ENCODE measurements around the gene TUBG1.

Gene TUBG1

GRCh38 chr17:42609182-42609813 is at the start of gene TUBG1, which contains the start of gene RETREG3:
Gene TUBG1, plus strand, starts transcription at chr17:42609683. Its CDS starts 55 bp downstream, at chr17:42609738.
Gene RETREG3, minus strand, starts transcription at chr17:42609374. Its CDS starts 50 bp downstream, at chr17:42609324.
- DNase-seq, result peak; percentile 100

DNA sequence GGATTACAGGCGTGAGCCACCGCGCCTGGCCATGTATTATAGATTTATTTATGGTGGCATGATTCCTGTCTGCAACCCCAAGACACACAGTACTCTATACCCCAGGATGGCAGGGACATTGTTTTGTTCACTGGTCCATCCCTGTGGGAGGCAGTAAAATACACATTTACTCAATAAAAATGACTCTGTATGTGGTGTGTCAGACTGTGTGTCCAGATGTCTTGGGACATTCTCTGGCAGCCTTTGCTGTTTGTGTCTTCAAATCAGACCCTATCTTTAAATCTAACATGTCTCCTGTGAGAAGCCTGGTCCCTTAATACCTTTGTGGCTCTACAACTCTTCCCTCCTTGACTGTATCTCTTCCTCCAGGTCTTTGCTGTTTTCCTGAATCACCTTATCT is 49.2 kb upstream of the TUBG1 start:
- DNase-seq, result no peak

GRCh38 chr17:42561897-42562387 is 47.5 kb upstream of the TUBG1 start, which contains the start of gene COASY:
Gene COASY, plus strand, starts transcription at chr17:42562148. Its CDS starts 475 bp downstream, at chr17:42562623.
- DNase-seq, result peak; percentile 96

DNA sequence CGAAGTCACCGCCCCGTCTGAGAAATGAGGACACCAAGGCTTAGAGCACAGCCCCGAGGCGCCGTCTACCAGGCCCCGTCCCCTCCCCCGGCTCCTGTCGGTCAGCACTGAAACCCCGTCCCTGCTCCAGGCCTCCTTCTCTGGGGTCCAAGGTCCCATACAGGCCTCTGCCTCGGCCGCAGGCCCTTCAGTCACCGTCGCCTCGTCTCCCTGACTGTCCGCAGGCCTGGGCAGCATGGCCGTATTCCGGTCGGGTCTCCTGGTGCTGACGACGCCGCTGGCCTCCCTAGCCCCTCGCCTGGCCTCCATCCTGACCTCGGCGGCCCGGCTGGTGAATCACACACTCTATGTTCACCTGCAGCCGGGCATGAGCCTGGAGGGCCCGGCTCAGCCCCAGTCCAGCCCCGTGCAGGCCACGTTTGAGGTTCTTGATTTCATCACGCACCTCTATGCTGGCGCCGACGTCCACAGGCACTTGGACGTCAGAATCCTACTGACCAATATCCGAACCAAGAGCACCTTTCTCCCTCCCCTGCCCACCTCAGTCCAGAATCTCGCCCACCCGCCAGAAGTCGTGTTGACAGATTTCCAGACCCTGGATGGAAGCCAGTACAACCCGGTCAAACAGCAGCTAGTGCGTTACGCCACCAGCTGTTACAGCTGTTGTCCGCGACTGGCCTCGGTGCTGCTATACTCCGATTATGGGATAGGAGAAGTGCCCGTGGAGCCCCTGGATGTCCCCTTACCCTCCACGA is 46.9 kb upstream of the TUBG1 start:
- no peak for DNase-seq

- no peak for DNase-seq
Observed at GRCh38 chr17:42563143-42563509, 46.4 kb upstream of the TUBG1 start.

- no peak for DNase-seq
Observed at GRCh38 chr17:42563543-42563942, 45.9 kb upstream of the TUBG1 start.

DNA sequence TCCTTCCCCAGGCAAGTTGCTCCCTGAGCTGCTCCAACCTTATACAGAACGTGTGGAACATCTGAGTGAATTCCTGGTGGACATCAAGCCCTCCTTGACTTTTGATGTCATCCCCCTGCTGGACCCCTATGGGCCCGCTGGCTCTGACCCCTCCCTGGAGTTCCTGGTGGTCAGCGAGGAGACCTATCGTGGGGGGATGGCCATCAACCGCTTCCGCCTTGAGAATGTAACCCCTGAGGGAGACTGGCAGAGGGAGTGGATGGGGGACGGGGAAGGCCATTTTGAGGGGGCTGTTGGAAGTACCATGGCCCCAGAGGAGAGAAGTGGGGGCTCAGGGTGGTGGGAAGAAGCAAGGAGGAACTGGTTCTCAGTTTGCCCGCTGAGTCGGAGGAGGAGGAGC is 45.5 kb upstream of the TUBG1 start:
- DNase-seq, result no peak

DNA sequence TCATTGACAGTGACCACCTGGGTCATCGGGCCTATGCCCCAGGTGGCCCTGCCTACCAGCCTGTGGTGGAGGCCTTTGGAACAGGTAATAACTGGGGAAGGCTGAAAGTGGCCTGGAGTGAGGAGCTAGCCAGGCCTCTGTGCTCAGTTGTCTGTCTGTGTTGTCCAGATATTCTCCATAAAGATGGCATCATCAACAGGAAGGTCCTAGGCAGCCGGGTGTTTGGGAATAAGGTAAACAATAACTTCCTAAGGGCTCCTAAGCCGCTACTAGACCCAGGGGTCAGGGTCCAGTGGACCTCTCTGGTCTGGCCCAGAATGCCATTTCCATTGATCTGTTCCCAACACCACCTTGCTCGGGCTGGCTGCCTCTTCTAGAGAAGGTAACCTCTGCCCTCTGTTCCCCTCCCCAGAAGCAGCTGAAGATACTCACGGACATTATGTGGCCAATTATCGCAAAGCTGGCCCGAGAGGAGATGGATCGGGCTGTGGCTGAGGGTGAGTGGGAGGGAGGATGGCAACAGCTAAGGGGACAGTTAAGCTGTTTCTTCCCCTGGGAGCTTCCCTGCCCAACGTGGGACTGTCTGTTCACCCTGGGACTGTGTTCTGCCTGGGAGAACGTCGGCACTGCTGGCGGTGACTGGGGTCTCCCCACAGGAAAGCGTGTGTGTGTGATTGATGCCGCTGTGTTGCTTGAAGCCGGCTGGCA is 44.5 kb upstream of the TUBG1 start:
- DNase-seq, result no peak

DNA sequence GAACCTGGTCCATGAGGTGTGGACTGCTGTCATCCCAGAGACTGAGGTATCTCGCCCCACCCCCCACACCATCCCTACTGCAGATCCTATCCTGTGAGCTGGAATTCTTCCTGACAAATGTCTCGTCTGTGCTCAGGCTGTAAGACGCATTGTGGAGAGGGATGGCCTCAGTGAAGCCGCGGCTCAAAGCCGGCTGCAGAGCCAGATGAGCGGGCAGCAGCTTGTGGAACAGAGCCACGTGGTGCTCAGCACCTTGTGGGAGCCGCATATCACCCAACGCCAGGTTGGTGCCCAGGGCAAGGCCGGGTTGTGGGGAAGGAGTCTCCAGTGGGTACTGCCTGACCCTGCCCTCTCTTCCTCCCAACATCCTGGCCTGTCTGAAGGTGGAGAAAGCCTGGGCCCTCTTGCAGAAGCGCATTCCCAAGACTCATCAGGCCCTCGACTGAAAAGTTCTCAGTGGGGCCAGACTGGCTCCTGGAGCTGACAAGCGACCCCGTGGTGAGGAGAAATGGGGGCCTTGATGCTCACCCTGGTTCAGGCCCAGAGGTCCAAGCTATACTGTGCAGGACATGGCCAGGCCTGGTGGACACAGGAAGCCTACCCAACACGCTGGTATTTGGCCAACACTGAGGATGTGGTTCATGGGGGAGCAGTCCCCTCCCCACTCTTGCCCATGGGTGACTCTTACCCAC is 43.8 kb upstream of the TUBG1 start:
- DNase-seq, result no peak

- no peak for DNase-seq
Observed at GRCh38 chr17:42566215-42566882, 43.1 kb upstream of the TUBG1 start.

- peak; percentile 95 for DNase-seq
Observed at GRCh38 chr17:42566883-42567573, 42.5 kb upstream of the TUBG1 start, which contains the start of gene MLX. Gene MLX, plus strand, starts transcription at chr17:42567100. Its CDS starts 25 bp downstream, at chr17:42567125.

GRCh38 chr17:42568341-42569111 is 41.0 kb upstream of the TUBG1 start:
- DNase-seq, result no peak

DNA sequence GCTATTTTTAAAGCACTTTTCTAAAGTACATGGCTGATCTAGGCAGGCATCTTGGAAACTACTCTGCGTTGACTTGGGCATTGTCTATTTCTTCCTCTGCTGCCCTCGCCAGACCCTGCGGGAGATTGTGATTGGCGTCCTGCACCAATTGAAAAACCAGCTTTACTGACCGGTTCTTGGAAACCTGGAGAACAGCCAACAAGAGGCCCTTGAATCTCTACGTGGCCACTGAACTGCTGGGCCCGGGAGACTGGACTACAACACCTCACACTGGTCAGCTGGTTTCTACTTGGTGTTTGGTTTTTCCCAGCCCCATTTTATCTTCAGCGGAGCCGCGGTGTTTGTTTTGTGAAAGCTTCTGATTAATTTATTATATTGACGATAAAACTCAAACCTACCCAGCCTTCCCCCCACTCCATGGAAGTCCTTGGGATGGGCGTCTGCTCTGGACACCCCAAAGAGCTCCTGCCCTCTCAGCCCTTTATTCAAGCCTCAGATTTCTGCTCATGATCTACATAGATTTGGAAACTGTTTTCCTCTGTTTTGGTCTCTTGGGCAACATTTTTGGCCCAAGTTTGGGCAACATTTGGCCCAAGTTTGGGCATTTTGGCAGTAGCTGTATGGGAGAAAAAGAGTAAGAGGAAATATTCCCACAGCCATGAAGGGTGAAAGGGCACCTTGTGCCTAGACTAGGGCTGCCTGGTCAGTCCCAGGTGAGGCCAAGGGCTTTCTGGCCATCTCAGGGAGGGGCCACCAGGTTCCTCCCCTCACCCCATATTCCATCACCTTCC is 37.9 kb upstream of the TUBG1 start:
- DNase-seq, result no peak

DNA sequence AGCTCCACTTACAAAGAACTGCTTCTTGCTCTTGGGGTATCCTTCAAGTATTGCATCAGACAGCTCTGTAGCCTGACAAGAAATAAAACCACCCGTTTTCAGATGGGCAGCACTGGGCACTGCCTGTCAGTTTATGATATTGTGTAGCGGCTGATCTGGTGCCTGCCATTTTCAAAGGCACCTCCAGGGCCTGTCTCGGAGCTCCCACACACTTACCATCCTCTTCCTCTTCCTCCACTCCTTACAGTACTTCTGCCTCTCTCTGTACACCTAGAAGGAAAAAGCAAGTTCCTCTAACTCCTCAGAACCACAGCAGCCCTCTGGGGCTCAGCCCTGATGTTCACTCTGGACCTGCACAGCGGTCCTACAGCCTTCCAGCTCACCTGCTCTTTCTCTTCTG is 36.4 kb upstream of the TUBG1 start:
- DNase-seq, result no peak

- no peak for DNase-seq
Observed at GRCh38 chr17:42574463-42574862, 35.0 kb upstream of the TUBG1 start.

GRCh38 chr17:42577140-42577531 is 32.3 kb upstream of the TUBG1 start:
- DNase-seq, result no peak

DNA sequence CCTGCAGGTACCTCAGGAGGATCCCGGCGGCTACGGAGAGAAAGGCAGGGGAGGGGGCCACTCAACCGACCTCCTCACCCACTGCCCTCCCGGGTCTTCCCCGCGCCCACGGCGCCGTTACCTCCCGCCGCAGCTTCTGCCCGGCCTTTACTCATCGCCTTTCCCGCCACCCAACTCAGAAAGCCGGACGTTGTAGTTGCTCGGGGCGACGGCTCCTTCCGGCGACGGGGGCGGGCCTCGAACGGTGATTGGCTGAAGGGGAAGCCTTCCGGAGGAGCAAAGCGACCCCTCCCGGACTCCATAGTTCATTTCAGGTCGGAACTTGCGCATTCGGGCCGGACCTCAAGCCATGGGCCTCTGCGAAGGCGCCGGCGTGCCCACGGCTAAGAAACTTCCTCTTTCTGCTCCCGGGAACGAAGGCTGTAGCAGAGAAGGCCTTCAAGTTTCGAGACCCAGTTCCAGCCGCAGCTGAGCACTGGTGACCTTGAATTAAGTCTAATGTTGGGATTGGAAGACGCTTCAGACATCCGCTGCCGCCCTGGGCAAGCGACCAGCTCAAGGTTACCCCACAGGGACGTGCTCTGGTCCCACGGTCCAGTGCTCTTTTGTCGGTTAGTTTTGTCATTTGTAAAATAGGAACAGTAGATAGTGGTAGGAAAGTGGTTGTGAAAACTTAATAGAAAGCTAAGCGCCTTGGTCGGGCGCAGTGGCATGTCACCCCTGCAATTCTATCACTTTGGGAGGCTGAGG is 31.8 kb upstream of the TUBG1 start, which contains the start of gene PSMC3IP:
Gene PSMC3IP (minus strand): TSS at position 198 of the 750 bp plus-strand sequence. CDS start 43 bp downstream, at position 155.
- DNase-seq, result peak; percentile 98

DNA sequence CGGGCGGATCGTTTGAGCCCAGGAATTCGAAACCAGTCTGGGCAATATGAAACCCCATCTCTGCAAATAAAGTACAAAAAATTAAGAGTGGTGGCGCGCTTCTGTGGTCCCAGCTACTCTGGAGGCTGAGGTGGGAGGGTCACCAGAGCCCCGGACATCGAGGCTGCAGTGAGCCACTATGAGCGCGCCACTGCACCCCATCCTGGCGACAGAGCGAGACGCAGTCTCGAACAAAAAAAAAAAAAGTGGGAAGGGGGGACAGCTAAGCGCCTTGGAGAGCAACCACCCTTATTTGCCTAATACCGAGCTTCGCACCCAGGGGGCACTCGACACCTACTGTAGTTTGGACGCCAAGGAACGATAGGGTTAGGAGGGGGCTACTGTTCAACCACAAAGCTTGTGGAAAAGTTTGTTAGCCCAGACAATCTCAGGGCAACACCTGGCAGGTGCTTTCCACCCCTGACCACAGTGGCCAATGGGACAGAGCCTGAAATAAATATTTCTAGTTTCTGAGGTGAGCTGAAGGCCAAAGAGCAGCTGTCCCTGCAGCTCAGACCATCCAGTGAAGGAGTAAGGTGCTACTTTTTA is 31.1 kb upstream of the TUBG1 start:
- peak; percentile 80 for DNase-seq

Data from activated CD4-positive, alpha-beta T cell treated with anti-CD3 and anti-CD28 coated beads, Interleukin-2, amount 50 U/mL, for 16 hours (primary cell).